Glomerular visceral epithelial cell (primary cell): ENCODE data around the gene SLC39A7.

ENCODE experiments used
- DNase-seq: peaks from one replicate; pipeline ENCODE4 v3.0.0-alpha.2; 2016; ENCODE audit errors: extremely low spot score

Gene SLC39A7

GRCh38 chr6:33190504-33191107, 10.1 kb upstream of the SLC39A7 start:
- DNase-seq = no peak

GRCh38 chr6:33191383-33192104, 9.1 kb upstream of the SLC39A7 start:
- DNase-seq = peak; percentile 17

GRCh38 chr6:33192105-33192646, 8.5 kb upstream of the SLC39A7 start, which contains the start of gene COL11A2:
COL11A2 (minus strand) TSS chr6:33192467; CDS start chr6:33192240, 227 bp downstream.
- no peak for DNase-seq

- no peak for DNase-seq
These were observed 7.7 kb upstream of the SLC39A7 start for GRCh38 chr6:33192671-33193602.

GRCh38 chr6:33193619-33194018, 7.0 kb upstream of the SLC39A7 start:
- DNase-seq = no peak

GRCh38 chr6:33194431-33194979, 6.2 kb upstream of the SLC39A7 start:
- no peak for DNase-seq

GRCh38 chr6:33195304-33196165, 5.1 kb upstream of the SLC39A7 start:
- no peak for DNase-seq

- DNase-seq = peak; percentile 44
These were observed 3.1 kb upstream of the SLC39A7 start for GRCh38 chr6:33197431-33198048.

- no peak for DNase-seq
These were observed 2.4 kb upstream of the SLC39A7 start for GRCh38 chr6:33198159-33198852.

DNA sequence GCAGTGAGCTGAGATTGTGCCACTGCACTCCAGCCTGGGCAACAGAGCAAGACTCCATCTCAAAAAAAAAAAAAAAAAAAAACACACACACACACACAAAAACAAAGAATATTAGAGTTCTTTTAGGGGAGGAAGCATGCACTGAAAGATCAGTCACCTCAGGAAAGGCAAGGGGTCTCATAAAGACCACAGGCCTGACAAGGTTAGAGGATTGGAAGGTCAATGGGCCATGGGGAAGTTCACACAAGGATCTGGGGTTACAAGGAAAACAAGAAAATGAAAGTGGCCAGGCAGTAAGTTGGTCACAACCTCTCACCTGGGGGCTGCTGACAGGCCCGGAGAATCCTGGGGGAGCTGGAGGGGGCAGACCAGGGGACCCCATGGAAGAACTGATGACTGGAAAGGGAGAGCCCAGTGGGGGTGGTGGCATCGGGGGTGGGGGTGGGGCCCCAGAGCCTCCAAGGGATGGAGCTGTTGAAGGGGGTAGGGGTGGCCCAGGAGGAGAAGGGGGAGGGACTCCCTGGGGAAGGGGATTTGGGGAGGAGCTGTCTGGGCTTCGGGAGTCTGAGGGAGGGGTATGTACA, 1.7 kb upstream of the SLC39A7 start:
- DNase-seq = no peak

DNA sequence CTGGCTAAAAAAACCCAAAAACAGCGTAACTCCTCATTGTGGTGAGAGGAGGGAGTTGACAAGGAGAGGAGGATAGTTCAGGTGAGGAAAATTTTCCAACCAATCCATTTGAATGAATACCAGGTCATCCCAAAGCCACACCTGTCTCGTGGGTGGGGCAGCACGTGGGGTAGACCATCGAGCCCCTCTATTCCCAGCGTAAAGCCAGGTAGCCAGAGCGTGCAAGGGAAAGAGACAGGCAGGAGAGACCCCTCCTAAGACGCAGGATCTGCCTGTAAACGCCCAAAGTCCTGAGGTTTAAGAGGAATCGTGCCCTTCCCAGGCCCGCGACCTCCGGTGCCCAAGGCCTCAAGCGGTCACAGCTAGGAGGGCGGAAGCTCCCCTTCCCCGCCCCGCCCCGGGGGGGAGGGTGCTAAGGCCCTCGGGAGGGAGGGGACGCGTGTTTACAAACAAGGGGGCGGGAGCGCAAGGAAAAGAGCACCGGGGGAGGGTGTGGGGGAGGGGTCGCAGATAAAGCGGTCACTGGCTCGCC, 914 bp upstream of the SLC39A7 start:
- DNase-seq = peak; percentile 65

DNA sequence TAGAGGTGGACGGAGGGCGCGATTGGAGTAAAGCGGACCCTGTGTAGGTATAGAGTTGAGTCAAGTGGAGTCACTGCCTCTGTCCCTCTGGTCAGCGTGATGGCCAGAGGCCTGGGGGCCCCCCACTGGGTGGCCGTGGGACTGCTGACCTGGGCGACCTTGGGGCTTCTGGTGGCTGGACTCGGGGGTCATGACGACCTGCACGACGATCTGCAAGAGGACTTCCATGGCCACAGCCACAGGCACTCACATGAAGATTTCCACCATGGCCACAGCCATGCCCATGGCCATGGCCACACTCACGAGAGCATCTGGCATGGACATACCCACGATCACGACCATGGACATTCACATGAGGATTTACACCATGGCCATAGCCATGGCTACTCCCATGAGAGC, 479 bp downstream of the SLC39A7 start:
- no peak for DNase-seq

DNA sequence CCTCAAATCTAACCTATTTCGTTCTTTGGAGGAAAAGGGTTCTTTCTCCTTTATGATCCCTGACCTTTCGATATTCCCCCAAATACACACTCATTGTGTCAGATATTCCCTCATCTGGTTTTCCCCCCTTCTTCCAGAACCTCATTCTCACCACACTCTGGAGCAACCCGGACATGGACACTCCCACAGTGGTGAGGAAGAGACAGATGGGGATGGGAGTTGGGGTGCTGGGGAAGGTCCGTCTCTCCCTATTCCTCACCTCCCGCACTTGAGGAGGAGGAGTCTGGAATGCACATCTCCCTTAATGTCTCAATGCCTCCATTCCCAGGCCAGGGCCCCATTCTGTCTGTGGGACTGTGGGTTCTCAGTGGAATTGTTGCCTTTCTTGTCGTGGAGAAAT, 1.3 kb downstream of the SLC39A7 start:
- no peak for DNase-seq

DNA sequence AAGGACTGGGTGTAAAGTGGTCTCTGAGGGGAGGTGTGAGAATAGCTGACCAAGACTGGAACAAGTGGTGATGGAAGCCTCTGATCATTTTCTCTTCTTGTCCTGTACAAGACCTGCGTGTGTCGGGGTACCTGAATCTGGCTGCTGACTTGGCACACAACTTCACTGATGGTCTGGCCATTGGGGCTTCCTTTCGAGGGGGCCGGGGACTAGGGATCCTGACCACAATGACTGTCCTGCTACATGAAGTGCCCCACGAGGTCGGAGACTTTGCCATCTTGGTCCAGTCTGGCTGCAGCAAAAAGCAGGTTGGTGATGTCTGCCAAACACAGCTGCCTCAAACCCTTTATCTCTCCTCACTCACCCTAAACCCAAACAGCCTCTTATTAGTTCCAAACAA, 2.1 kb downstream of the SLC39A7 start:
- DNase-seq = no peak

GRCh38 chr6:33203443-33204164, 2.9 kb downstream of the SLC39A7 start:
- DNase-seq = no peak

DNA sequence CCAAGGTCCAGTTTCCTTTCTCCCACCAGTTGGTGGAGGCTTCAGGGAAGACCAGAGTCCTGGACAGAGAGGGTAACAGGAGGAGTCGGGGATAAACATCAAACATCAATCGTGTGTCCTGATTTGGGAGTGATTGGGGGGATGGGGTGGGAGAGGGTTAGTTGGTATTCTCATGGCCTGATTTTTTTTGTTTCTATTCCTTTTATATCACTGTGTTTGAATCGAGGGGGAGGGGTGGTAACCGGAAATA, 3.4 kb downstream of the SLC39A7 start:
- no peak for DNase-seq

- peak; percentile 91 for DNase-seq
These were observed 3.9 kb downstream of the SLC39A7 start, which contains the start of gene HSD17B8 for GRCh38 chr6:33204415-33205190. HSD17B8 (plus strand) TSS chr6:33204655; CDS start chr6:33204669, 14 bp downstream.
